NCI-H187 treated with DMSO at 0.1 percent for 48 hours (cell line): Measurements from ENCODE around the gene VIPAS39.
"Not testable (repeated sequence)": the region's sequence is repeated elsewhere in the genome, so short reads cannot be mapped to it uniquely, and the experiment has no call there.

Source experiments
- DNase-seq: peaks from one replicate; lab custom pipeline; 2025; lab: John Stamatoyannopoulos, UW

VIPAS39 gene

GRCh38 chr14:77470224-77470870 lies 12.9 kb upstream of the VIPAS39 start:
- no peak for DNase-seq

GRCh38 chr14:77469539-77469938 lies 12.1 kb upstream of the VIPAS39 start:
- no peak for DNase-seq

DNA sequence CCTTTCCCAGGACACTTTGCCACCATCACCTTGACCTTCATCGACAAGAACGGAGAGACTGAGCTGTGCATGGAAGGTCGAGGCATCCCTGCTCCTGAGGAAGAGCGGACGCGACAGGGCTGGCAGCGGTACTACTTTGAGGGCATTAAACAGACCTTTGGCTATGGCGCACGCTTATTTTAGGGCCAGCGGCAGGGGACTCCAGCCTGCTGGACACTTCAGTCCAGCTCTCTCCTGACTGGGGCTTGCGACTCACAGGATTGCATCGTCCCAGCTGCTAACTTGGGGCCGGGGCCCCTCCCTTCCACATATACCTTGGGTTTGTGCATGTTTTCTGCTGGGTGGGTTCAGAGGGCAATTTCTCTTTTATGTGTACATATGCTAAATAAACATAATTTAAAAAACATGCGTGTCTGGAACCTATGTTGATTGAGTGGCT lies 11.7 kb upstream of the VIPAS39 start:
- DNase-seq, result no peak

DNA sequence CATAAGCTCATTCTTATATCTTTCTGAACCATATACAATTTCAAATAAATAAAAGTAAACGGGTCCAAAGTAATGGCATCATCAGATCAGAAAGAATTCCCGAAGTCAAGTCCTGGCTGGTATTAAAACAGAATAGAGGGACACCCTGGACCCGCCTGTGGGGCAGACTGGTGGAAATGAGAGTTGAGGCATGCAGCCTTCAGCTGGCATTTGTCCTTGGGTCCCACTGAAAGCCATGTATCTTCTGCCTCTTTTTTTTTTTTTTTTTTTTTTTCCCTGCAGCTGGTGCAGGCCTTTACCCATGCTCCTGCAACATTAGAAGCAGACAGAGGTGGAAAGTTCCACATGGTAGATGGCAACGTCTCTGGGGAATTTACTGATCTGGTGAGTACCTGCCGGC lies 10.4 kb upstream of the VIPAS39 start:
- no peak for DNase-seq

DNA sequence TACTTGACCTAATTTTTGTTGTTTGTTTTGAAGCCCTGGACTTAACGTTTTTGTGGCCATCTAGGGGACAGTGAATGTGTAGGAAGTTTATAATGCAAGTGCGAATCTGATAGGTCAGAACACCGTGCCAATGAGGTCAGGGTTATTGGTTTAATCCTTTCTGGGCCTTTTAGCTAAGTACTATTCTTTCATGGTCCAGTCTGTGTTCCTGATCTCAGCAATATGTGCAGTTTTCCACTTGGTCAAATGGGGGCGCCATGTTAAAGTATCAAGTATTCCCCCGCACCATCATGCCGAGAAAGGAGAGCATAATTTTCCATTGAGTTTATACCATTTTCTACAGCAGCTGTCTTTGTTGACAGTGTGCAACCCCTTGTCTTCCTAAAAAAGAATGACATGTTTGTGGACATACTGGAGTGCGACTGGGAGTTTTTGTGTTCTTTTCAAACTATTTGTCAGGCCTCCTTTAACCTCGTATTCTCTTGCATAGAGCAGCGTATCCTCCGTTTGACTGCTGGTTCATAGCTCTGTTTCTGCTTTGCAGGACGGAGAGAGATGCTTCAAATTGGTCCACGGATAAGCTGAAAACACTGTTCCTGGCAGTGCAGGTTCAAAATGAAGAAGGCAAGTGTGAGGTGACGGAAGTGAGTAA lies 1.8 kb upstream of the VIPAS39 start:
- DNase-seq, result no peak

DNA sequence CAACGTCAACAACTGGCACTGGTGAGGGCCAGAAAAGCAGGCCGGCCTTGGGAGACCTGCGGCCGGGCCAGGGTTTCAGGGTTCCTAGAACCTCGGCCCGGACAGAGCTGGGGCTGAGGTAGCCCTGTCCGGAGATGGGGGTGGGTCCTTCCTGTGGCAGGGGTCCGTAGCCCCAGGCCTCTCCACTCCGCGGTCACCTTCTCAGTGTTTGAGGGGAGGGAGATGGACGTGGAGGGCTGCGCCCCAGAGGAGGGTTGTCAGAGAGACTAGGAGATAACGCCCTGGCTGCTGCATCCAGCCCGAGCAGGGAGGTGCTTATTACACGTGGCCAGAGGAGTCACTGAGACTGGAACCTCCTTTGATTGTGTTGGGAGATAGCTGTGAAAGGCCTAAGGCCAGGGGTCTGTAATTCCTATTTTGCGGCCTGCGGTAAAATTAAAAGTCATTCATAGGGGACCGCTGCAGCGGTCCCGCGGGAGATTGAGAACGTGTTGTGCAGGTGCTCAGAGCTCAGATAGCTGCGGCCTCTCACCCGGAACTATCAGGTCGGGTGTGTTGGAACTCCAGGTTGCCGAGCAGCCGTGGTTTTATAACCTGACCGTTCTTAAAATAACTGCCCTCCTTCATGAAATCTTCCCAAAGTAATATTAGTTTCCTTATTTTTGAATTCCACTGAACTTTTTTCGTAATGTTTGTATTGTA lies 999 bp upstream of the VIPAS39 start:
- no peak for DNase-seq

DNA sequence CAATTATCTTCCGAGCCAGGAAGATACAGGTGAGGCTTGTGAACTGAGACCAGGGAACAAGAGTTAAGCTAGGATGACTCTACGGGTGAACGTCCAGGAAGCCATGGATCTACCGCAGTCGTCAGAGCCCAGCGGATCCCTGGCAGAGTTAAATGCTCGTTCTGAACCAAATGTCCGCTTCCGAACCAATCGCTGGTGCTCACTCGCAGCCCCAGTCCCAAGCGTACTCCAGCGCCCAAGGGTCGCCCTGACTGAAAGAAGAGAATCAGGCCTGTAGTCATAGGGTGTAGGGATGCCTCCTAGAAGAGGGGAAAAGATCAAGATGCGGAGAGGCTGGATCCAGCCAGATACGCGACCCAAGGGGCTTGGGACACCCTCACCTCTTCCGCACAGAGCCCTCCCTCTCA lies 283 bp downstream of the VIPAS39 start:
- no peak for DNase-seq

DNA sequence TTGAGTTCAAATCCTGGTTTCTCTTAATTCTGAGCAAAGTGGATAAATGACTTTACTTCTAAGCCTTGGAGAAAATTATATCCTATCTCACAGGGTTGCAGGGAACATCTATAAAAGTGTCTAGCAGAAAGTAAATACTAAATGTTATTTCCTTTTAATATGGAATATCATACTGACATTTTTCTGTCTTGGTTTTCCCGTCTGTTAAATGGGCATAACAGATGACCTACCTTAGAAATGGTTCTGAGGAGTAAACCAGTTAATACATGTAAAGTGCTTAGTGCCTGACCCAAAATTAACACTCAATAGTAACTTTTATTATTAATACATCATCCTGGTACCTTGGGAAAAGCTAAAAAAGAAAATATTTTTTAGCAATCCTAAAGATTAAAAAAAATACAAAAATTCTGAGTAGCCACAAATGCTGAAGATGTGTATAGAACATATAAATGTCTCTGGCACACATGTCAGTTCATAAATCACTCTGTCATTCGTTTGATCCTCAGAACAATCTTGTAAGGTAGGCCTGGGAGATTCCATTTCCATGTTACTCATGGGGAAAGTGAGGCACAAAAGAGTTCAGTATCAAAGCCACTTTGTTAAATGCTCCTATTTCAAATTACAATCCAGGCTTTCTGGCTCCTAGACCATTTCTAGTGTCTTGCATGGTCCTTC lies 1.3 kb downstream of the VIPAS39 start:
- DNase-seq, result no peak

GRCh38 chr14:77442196-77442595 lies 15.2 kb downstream of the VIPAS39 start:
- DNase-seq, result no peak

DNA sequence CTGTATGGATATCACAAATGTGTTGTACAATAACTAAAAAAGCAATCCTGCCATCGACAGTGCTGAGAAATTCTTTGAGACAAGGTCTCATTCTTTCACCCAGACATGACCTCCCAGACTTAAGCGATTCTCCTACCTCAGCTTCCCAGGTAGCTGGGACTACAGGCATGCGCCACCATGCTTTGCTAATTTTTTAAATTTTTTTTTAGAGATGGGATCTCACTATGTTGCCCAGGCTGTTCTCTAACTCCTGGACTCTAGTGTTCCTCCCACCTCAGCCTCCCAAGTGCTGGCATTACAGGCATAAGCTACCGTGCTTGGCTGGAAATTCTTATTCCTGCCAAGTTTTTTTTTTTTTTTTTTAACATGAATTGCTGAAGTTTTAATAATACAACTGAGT lies 17.5 kb downstream of the VIPAS39 start:
- DNase-seq, result no peak

- no peak for DNase-seq
Observed at GRCh38 chr14:77438596-77438995, 18.8 kb downstream of the VIPAS39 start.

GRCh38 chr14:77436042-77436441 lies 21.4 kb downstream of the VIPAS39 start:
- no peak for DNase-seq

- no peak for DNase-seq
Observed at GRCh38 chr14:77426396-77426795, 31.0 kb downstream of the VIPAS39 start.

- no peak for DNase-seq
Observed at GRCh38 chr14:77424862-77425261, 32.5 kb downstream of the VIPAS39 start.

GRCh38 chr14:77423423-77423822 lies 34.0 kb downstream of the VIPAS39 start, which contains the start of gene NOXRED1:
TSS of gene NOXRED1 (minus strand) at chr14:77423523. CDS start at chr14:77422889, 634 bp downstream.
- no peak for DNase-seq

DNA sequence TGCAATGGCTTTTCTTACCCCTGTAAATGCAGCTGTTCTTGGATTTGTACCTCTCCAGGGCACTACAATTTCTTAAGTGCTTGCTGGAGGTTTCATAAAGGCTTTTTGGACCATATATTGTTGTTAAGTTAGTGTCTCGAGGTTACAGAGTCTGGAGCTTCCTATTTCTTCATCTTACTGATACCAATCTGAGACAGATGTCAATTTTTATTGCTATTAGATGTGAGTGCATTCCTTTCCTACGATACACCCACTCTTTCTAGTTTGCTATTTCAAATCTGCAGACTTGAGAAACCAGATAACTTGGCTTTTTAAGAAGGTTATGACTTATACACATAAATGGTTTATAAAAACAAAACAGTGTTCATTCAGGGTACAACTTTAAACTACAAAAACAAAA lies 36.2 kb downstream of the VIPAS39 start:
- no peak for DNase-seq

DNA sequence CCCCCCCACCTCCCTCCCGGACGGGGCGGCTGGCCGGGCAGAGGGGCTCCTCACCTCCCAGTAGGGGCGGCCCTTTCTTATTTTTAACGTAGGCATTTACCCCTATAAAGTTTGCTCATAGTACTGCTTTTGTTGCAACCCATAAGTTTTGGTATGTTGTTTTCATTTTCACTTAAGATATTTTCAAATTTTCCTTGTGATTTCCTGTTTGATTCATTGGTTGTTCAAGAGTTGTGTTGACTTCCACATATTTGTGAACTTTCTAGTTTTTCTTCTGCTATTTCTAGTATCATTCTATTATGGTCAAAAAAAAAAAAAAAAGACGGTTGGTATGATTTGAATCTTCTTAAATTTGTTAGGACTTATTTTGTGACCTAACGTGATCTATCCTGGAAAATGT lies 40.6 kb downstream of the VIPAS39 start:
- DNase-seq, result no peak

DNA sequence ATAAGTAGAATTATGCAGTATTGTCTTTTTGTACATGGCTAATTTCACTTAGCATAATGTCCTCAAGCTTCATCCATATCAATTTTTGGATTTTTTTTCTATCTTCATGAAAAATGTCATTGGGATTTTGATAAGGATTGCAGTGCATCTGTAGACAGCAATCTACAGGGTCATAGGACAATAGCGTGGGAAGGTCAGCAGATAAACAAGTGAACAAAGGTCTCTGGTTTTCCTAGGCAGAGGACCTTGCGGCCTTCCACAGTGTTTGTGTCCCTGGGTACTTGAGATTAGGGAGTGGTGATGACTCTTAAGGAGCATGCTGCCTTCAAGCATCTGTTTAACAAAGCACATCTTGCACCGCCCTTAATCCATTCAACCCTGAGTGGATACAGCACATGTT lies 41.3 kb downstream of the VIPAS39 start:
- DNase-seq, result not testable (repeated sequence)

DNA sequence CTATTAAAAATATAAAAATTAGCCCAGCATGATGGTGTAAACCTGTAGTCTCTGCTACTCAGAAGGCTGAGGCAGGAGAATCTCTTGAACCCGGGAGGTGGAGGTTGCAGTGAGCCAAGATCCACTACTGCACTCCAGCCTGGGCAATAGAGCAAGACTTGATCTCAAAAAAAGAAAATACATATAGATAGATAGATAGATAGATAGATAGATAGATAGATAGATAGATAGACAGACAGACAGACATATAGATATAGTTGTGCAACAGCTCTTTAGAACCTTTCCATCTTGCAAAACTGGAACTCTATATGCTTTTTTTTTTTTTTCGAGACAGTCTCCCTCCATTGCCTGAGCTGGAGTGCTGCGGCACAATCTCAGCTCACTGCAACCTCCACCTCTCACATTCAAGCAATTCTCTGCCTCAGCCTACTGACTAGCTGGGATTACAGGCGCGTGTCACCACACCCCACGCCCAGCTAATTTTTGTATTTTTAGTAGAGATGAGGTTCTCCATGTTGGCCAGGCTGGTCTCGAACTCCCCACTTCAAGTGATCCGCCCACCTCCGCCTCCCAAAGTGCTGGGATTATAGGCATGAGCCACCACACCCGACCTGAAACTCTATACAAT lies 41.9 kb downstream of the VIPAS39 start:
- DNase-seq, result not testable (repeated sequence)

GRCh38 chr14:77409131-77409533 lies 48.3 kb downstream of the VIPAS39 start:
- no peak for DNase-seq

GRCh38 chr14:77407158-77407557 lies 50.2 kb downstream of the VIPAS39 start:
- DNase-seq, result no peak

- DNase-seq, result no peak
Observed at GRCh38 chr14:77406718-77407117, 50.7 kb downstream of the VIPAS39 start.
